ENCODE measurements around the gene CYREN.
"Not testable (repeated sequence)": the region's sequence is repeated elsewhere in the genome, so short reads cannot be mapped to it uniquely, and the experiment has no call there.

Gene CYREN

DNA sequence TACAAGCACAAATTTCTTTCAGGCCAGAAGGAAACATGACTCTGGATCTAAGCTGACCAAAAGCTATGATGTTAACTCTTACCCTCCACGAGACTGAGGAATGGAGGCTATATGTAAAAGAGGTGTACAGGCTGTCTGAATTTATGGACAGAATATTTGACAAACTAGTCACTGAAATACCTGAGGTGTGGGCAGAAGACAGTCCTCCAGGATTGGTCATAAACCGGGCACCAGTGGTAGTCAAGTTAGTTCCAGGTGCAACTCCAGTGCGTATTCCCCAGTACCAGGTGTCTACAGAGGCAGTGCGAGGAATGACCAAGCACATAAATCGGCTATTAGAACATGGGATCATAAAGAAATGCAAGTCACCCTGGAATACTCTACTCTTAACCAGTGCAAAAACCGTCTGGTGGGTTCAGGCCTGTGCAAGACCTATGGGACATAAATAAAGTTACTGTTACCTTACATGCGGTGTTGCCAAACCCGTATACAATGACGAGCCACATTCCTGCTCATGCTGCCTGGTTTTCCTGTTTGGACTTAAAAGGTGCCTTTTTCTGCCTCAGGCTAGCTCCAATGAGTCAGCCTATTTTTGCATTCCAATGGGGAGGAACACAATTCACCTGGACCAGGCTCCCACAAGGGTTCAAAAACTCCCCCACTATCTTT lies 6.7 kb upstream of the CYREN start:
- Histone ChIP-seq H3K9me2 (replicated peaks; ENCODE audit: low read depth, low read length) (no peaks in the 10 kb centered on the region), H3K9ac (ENCODE audit: low read depth, low read length, poor library complexity, severe bottlenecking) (no peak overlapping the region), H3K4me1 (ENCODE audit: insufficient read depth, low read length, poor library complexity, severe bottlenecking) (no peaks in the 10 kb centered on the region), H3K79me2 (ENCODE audit: insufficient read depth, low read length) (no peaks in the 10 kb centered on the region), H3F3A (ENCODE audit: low read depth) (no peaks in the 10 kb centered on the region), H2AFZ (ENCODE audit: low read length) (no peak overlapping the region), H3K4me3 (ENCODE audit: low read length, poor library complexity, severe bottlenecking) (no peak overlapping the region), H3K4me2 (ENCODE audit: low read depth, low read length, poor library complexity, severe bottlenecking) (no peak overlapping the region), H4K20me1 (ENCODE audit: insufficient read depth, low read length, poor library complexity, severe bottlenecking) (no peaks in the 10 kb centered on the region), H3K27me3 (ENCODE audit: insufficient read depth, low read length, poor library complexity, severe bottlenecking) (no peaks in the 10 kb centered on the region), H3K36me3 (ENCODE audit: insufficient read depth, low read length) (no peaks in the 10 kb centered on the region), H3K9me3 (ENCODE audit: insufficient read depth, low read depth, low read length) (peaks cover 12% of the 10 kb centered on the region; the same call in 1 of the 2 replicates)
- no peak for TF ChIP-seq EZH2phosphoT487 (IDR thresholded peaks at IDR 0.05; ENCODE audit: borderline replicate concordance)
- TF ChIP-seq, protein P1, sequence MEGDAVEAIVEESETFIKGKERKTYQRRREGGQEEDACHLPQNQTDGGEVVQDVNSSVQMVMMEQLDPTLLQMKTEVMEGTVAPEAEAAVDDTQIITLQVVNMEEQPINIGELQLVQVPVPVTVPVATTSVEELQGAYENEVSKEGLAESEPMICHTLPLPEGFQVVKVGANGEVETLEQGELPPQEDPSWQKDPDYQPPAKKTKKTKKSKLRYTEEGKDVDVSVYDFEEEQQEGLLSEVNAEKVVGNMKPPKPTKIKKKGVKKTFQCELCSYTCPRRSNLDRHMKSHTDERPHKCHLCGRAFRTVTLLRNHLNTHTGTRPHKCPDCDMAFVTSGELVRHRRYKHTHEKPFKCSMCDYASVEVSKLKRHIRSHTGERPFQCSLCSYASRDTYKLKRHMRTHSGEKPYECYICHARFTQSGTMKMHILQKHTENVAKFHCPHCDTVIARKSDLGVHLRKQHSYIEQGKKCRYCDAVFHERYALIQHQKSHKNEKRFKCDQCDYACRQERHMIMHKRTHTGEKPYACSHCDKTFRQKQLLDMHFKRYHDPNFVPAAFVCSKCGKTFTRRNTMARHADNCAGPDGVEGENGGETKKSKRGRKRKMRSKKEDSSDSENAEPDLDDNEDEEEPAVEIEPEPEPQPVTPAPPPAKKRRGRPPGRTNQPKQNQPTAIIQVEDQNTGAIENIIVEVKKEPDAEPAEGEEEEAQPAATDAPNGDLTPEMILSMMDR (conservative IDR thresholded peaks at IDR 0.05; ENCODE audit: low read length), result no peak

DNA sequence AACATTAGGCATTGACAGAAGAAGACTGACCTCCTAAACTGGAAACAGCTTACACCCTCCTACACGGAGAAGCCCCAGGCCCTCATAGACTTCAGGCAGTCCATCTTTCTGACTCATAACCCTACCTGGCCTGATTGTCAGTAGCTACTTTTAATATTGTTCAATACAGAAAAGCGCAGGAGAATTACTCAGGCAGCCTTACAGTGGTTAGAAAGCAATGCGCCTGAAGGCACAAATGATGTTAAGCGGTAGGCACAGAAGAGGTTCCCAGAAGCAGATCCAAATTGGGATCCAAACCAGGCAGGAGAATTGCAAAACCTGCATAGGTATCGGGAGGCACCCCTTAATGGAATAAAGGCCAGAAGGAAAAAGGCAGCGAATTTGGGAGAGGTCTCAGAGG lies 5.4 kb upstream of the CYREN start:
- no peaks in the 10 kb centered on the region for H3F3A ChIP-seq (ENCODE audit: low read depth)
- H3K9me3 ChIP-seq (ENCODE audit: insufficient read depth, low read depth, low read length), result peaks cover 2% of the 10 kb centered on the region; the same call in 1 of the 2 replicates
- no peak overlapping the region for H3K4me2 ChIP-seq (ENCODE audit: low read depth, low read length, poor library complexity, severe bottlenecking)
- no peaks in the 10 kb centered on the region for H3K79me2 ChIP-seq (ENCODE audit: insufficient read depth, low read length)
- no peaks in the 10 kb centered on the region for H3K36me3 ChIP-seq (ENCODE audit: insufficient read depth, low read length)
- H4K20me1 ChIP-seq (ENCODE audit: insufficient read depth, low read length, poor library complexity, severe bottlenecking), result no peaks in the 10 kb centered on the region
- no peaks in the 10 kb centered on the region for H3K9me2 ChIP-seq (replicated peaks; ENCODE audit: low read depth, low read length)
- H3K4me1 ChIP-seq (ENCODE audit: insufficient read depth, low read length, poor library complexity, severe bottlenecking), result no peaks in the 10 kb centered on the region
- no peak overlapping the region for H3K4me3 ChIP-seq (ENCODE audit: low read length, poor library complexity, severe bottlenecking)
- TF ChIP-seq, protein P1 (conservative IDR thresholded peaks at IDR 0.05; ENCODE audit: low read length), result no peak
- no peak for TF ChIP-seq EZH2phosphoT487 (IDR thresholded peaks at IDR 0.05; ENCODE audit: borderline replicate concordance)
- no peaks in the 10 kb centered on the region for H3K27me3 ChIP-seq (ENCODE audit: insufficient read depth, low read length, poor library complexity, severe bottlenecking)
- H3K9ac ChIP-seq (ENCODE audit: low read depth, low read length, poor library complexity, severe bottlenecking), result no peak overlapping the region
- H2AFZ ChIP-seq (ENCODE audit: low read length), result no peak overlapping the region

DNA sequence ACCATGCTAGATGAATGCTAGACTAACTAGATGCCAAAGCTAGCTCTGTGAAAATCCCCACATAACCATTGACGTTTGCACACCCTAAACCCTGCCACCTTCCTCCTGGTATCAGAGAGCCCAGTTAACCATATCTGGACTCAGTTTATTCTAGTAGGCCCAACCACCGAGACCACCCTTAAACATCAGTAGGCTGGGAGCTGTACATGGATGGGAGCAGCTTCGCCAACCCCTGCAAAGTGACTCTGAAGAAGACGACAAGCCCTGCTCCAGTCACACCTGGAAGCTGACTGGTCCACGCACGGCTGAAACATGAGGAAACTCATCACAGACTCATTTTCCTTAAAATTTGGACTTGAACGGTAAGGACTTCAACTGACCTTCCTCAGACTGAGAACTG lies 4.4 kb upstream of the CYREN start:
- Histone ChIP-seq H3K4me1 (ENCODE audit: insufficient read depth, low read length, poor library complexity, severe bottlenecking) (no peaks in the 10 kb centered on the region), H2AFZ (ENCODE audit: low read length) (no peak overlapping the region), H3K9me2 (replicated peaks; ENCODE audit: low read depth, low read length) (no peaks in the 10 kb centered on the region), H3K4me2 (ENCODE audit: low read depth, low read length, poor library complexity, severe bottlenecking) (no peak overlapping the region), H3K36me3 (ENCODE audit: insufficient read depth, low read length) (no peaks in the 10 kb centered on the region), H3K27me3 (ENCODE audit: insufficient read depth, low read length, poor library complexity, severe bottlenecking) (no peaks in the 10 kb centered on the region), H4K20me1 (ENCODE audit: insufficient read depth, low read length, poor library complexity, severe bottlenecking) (no peaks in the 10 kb centered on the region), H3K79me2 (ENCODE audit: insufficient read depth, low read length) (peaks cover 5% of the 10 kb centered on the region), H3K9me3 (ENCODE audit: insufficient read depth, low read depth, low read length) (no peaks in the 10 kb centered on the region), H3K4me3 (ENCODE audit: low read length, poor library complexity, severe bottlenecking) (no peak overlapping the region), H3K9ac (ENCODE audit: low read depth, low read length, poor library complexity, severe bottlenecking) (no peak overlapping the region), H3F3A (ENCODE audit: low read depth) (no peaks in the 10 kb centered on the region)
- TF ChIP-seq, protein P1 (conservative IDR thresholded peaks at IDR 0.05; ENCODE audit: low read length), result no peak
- TF ChIP-seq EZH2phosphoT487 (IDR thresholded peaks at IDR 0.05; ENCODE audit: borderline replicate concordance), result no peak

DNA sequence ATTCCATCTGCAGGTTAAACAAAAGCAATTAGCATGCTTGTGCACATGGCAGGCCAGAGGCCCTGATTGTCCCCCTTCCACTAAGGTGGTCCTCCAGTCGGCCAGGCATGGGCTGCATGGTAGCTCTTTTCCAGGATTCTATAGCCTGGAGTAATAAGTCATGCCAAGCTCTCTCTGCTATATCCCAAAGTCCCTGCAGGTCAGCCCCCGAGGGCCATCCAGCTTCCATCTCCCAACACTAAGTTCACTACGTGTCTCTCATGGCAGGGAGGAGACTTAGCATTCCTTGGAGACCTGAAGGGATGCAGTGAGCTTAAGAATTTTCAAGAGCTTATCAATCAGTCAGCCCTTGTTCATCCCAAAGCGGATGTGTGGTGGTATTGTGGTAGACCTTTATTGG lies 3.4 kb upstream of the CYREN start:
- not testable (repeated sequence) for H3K27me3 ChIP-seq (ENCODE audit: insufficient read depth, low read length, poor library complexity, severe bottlenecking); H3K9me2 ChIP-seq (replicated peaks; ENCODE audit: low read depth, low read length); H3K4me2 ChIP-seq (ENCODE audit: low read depth, low read length, poor library complexity, severe bottlenecking); H2AFZ ChIP-seq (ENCODE audit: low read length); H4K20me1 ChIP-seq (ENCODE audit: insufficient read depth, low read length, poor library complexity, severe bottlenecking); H3K4me3 ChIP-seq (ENCODE audit: low read length, poor library complexity, severe bottlenecking); H3F3A ChIP-seq (ENCODE audit: low read depth); H3K9ac ChIP-seq (ENCODE audit: low read depth, low read length, poor library complexity, severe bottlenecking); H3K9me3 ChIP-seq (ENCODE audit: insufficient read depth, low read depth, low read length); H3K4me1 ChIP-seq (ENCODE audit: insufficient read depth, low read length, poor library complexity, severe bottlenecking); H3K36me3 ChIP-seq (ENCODE audit: insufficient read depth, low read length)
- peaks cover 15% of the 10 kb centered on the region for H3K79me2 ChIP-seq (ENCODE audit: insufficient read depth, low read length)

DNA sequence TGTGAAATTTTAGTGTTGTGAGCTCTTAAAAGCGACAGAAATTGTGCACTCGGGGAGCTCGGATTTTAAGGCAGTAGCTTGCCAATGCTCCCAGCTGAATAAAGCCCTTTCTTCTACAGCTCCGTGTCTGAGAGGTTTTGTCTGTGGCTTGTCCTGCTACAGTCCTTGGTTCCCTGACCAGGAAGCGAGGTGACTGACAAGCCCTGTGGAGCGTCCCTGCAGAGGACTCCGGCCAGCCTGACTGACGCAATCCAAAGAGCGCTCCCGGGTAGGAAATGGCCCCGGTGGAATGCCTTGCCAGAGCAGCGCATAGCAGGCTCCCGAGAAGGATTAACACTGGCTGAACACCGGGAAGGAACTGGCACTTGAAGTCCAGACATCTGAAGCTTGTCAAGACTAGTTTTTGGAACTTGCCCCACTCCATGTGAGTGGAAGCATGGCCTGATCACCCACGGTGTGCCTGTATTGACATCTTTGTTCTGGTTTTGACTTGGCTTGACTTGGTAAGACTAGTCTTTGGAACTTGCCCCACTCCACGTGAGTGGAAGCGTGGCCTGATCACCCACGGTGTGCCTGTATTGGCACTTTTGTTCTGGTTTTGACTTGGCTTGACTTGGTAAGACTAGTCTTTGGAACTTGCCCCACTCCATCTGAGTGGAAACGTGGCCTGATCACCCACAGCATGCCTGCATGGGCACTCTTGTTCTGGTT lies 1.2 kb upstream of the CYREN start:
- not testable (repeated sequence) for H3K9me2 ChIP-seq (replicated peaks; ENCODE audit: low read depth, low read length); H3K9me3 ChIP-seq (ENCODE audit: insufficient read depth, low read depth, low read length); H3F3A ChIP-seq (ENCODE audit: low read depth); H2AFZ ChIP-seq (ENCODE audit: low read length); H3K27me3 ChIP-seq (ENCODE audit: insufficient read depth, low read length, poor library complexity, severe bottlenecking)
- peak overlapping the region; percentile 90 for H3K4me2 ChIP-seq (ENCODE audit: low read depth, low read length, poor library complexity, severe bottlenecking)
- H4K20me1 ChIP-seq (ENCODE audit: insufficient read depth, low read length, poor library complexity, severe bottlenecking), result peaks cover 26% of the 10 kb centered on the region
- H3K36me3 ChIP-seq (ENCODE audit: insufficient read depth, low read length), result peaks cover 11% of the 10 kb centered on the region; the same call in 1 of the 2 replicates
- H3K4me3 ChIP-seq (ENCODE audit: low read length, poor library complexity, severe bottlenecking), result peak overlapping the region; percentile 81
- peaks cover 35% of the 10 kb centered on the region for H3K79me2 ChIP-seq (ENCODE audit: insufficient read depth, low read length)
- peak overlapping the region; percentile 87 for H3K9ac ChIP-seq (ENCODE audit: low read depth, low read length, poor library complexity, severe bottlenecking)
- peaks cover 22% of the 10 kb centered on the region for H3K4me1 ChIP-seq (ENCODE audit: insufficient read depth, low read length, poor library complexity, severe bottlenecking)
